Stimulated activated CD4-positive, alpha-beta T cell treated with anti-CD3 and anti-CD28 coated beads, TNF-alpha, amount 100 ng/mL, for 48 hours (primary cell): Measurements from ENCODE around the gene SAA1.
"Not testable (repeated sequence)": the region's sequence is repeated elsewhere in the genome, so short reads cannot be mapped to it uniquely, and the experiment has no call there.

Source experiments
- DNase-seq, 3 donors: peaks; one replicate each; pipeline ENCODE4 v3.0.0-alpha.2; 2020; ENCODE audit warnings: low read depth in 3 of 3

The SAA1 gene

GRCh38 chr11:18265949-18266348 lies at the start of gene SAA1:
SAA1 (plus strand) TSS chr11:18266264; CDS start chr11:18266888, 624 bp downstream.
- DNase-seq, result no peak

GRCh38 chr11:18221274-18221876 lies 44.7 kb upstream of the SAA1 start:
- DNase-seq, result no peak

- DNase-seq, result no peak
Observed at GRCh38 chr11:18222814-18223421, 43.1 kb upstream of the SAA1 start.

GRCh38 chr11:18223591-18224387 lies 42.3 kb upstream of the SAA1 start:
- DNase-seq, result no peak

GRCh38 chr11:18225913-18226312 lies 40.2 kb upstream of the SAA1 start:
- no peak for DNase-seq

GRCh38 chr11:18229501-18229900 lies 36.6 kb upstream of the SAA1 start:
- DNase-seq, result no peak

- no peak for DNase-seq
Observed at GRCh38 chr11:18230859-18231258, 35.2 kb upstream of the SAA1 start.

- DNase-seq, result no peak
Observed at GRCh38 chr11:18233912-18234311, 32.2 kb upstream of the SAA1 start.

GRCh38 chr11:18235394-18236334 lies 30.4 kb upstream of the SAA1 start:
- no peak for DNase-seq

GRCh38 chr11:18236664-18237356 lies 29.3 kb upstream of the SAA1 start, which contains the start of gene SAA4:
SAA4 (minus strand) TSS chr11:18236802; CDS start chr11:18235926, 876 bp downstream.
- DNase-seq, result no peak

- no peak for DNase-seq
Observed at GRCh38 chr11:18239655-18240054, 26.4 kb upstream of the SAA1 start.

GRCh38 chr11:18243783-18244362 lies 22.2 kb upstream of the SAA1 start:
- DNase-seq, result peak; percentile 17 to 57 (median 37)

- DNase-seq, result no peak
Observed at GRCh38 chr11:18245396-18245795, 20.7 kb upstream of the SAA1 start.

- DNase-seq, result not testable (repeated sequence)
Observed at GRCh38 chr11:18246379-18247190, 19.5 kb upstream of the SAA1 start.

GRCh38 chr11:18247191-18247581 lies 18.9 kb upstream of the SAA1 start:
- not testable (repeated sequence) for DNase-seq

GRCh38 chr11:18248561-18248960 lies 17.5 kb upstream of the SAA1 start, which contains the start of gene SAA2:
SAA2 (minus strand) TSS chr11:18248668; CDS start chr11:18248011, 657 bp downstream.
- no peak for DNase-seq

GRCh38 chr11:18253233-18253632 lies 12.8 kb upstream of the SAA1 start:
- no peak for DNase-seq

- no peak for DNase-seq
Observed at GRCh38 chr11:18253778-18254338, 12.2 kb upstream of the SAA1 start.

GRCh38 chr11:18254781-18255361 lies 11.2 kb upstream of the SAA1 start:
- DNase-seq, result no peak
